ENCODE measurements around the gene KYNU. TPM values are rescaled to one million over a fixed set of nuclear protein-coding genes. Genes with fewer than 3 reads are reported as not detected.
"Not testable (repeated sequence)": the region's sequence is repeated elsewhere in the genome, so short reads cannot be mapped to it uniquely, and the experiment has no call there.

Gene KYNU
- total and polyA plus RNA-seq, 3 experiments from 2014 or later = 0.20 TPM; not detected in 2

DNA sequence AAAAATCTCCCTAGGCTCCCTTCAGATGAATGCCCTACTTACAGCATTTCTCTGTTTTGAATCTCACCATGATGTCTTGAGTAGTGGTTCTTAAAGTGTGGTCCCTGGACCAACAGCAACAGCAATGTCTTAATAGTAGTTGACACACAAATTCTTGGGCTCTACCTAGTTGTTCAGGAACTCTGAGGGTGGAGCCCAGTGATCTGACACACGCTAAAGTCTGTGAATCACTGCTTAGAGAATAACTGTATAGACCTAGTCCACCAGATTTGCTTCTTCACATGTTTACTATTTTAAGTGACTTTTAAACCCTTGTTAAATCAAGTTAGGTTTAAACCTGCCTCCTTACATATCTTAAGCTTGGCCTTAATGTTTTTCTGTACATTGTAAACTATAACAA, 204.2 kb downstream of the KYNU start:
- Mint-ChIP-seq H3K4me1 (peaks cover 17 to 29% (median 24%) of the 10 kb centered on the region in 3 donors), H3K36me3 (peaks cover 0 to 3% (median 0%) of the 10 kb centered on the region in 3 donors), H3K27ac (no peak overlapping the region), H3K4me3 (no peak overlapping the region), H3K9me3 (no peaks in the 10 kb centered on the region), H3K27me3 (no peaks in the 10 kb centered on the region)
- Histone ChIP-seq H3K9me3 (ENCODE audit: low read length) (no peaks in the 10 kb centered on the region), H3K27ac (ENCODE audit: low read depth, low read length) (no peak overlapping the region), H3K27me3 (ENCODE audit: insufficient read depth, low read length, poor library complexity, severe bottlenecking) (no peaks in the 10 kb centered on the region), H3K36me3 (ENCODE audit: insufficient read depth, low read length) (no peaks in the 10 kb centered on the region), H3K4me3 (ENCODE audit: low read length) (no peak overlapping the region), H3K4me1 (ENCODE audit: insufficient read depth, low read length) (peaks cover 6% of the 10 kb centered on the region)
- DNase-seq = no peak
- CTCF ChIA-PET = interaction anchor here (1.6 kb wide), 1 partner anchor 141 kb away, joined by 4 read pairs; no protein-coding TSS in a partner anchor
- POLR2A ChIA-PET = no interaction called here

DNA sequence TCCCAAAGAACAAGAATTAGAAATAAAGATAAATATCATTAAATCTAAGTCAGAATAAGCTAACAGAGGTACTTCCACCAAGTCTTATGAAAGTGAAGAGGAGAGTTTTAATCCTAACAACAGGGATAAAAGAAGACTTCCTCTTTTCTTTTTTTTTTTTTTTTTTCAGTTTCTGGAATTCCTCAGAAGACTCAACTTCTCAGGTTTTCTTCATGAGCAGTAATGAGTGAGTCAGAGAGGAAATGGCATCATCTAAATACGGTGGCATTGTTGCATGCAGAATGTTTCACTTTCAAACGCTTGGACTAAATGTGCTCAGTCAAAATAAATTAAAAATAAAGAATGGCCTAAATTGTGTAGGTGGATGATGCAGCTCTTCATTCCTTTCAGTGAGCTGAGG, 206.2 kb downstream of the KYNU start:
- Histone ChIP-seq H3K27me3 (ENCODE audit: insufficient read depth, low read length, poor library complexity, severe bottlenecking) (no peaks in the 10 kb centered on the region), H3K4me1 (ENCODE audit: insufficient read depth, low read length) (peaks cover 6% of the 10 kb centered on the region), H3K4me3 (ENCODE audit: low read length) (no peak overlapping the region), H3K27ac (ENCODE audit: low read depth, low read length) (no peak overlapping the region), H3K36me3 (ENCODE audit: insufficient read depth, low read length) (no peaks in the 10 kb centered on the region), H3K9me3 (ENCODE audit: low read length) (no peaks in the 10 kb centered on the region)
- Mint-ChIP-seq H3K9me3 (no peaks in the 10 kb centered on the region), H3K36me3 (peaks cover 0 to 3% (median 0%) of the 10 kb centered on the region in 3 donors), H3K4me1 (peaks cover 17 to 33% (median 24%) of the 10 kb centered on the region in 3 donors), H3K27ac (peak overlapping the region in 3 of 8 donors; percentile 20 to 57 (median 32)), H3K4me3 (peak overlapping the region in 5 of 7 donors; percentile 6 to 67 (median 51)), H3K27me3 (no peaks in the 10 kb centered on the region)
- CTCF ChIA-PET = interaction anchor here (0.7 kb wide), 1 partner anchor 170 kb away, joined by 3 read pairs; no protein-coding TSS in a partner anchor
- POLR2A ChIA-PET = interaction anchor here (0.6 kb wide), 1 partner anchor 9 kb away, joined by 3 read pairs; no protein-coding TSS in a partner anchor
- no peak for DNase-seq

DNA sequence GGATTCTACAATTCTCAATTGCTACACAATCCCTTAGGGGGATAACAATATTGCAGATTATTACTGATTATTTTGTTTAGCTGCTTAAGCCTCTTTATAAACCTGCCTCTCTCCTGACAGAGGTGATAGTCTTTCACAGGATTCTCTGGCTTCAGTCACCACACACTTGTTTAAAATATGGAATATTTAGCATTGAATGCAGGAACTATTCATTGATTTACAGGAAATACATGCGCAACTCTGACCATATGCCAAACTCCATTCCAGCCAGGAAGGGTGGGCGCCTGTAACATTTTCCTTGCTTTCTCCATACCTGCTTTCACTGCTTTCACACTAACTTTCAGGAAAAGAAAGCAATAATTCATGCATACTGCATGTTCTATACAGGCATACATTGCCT, 207.0 kb downstream of the KYNU start:
- Histone ChIP-seq H3K4me3 (ENCODE audit: low read length) (no peak overlapping the region), H3K4me1 (ENCODE audit: insufficient read depth, low read length) (peaks cover 6% of the 10 kb centered on the region), H3K27me3 (ENCODE audit: insufficient read depth, low read length, poor library complexity, severe bottlenecking) (no peaks in the 10 kb centered on the region), H3K27ac (ENCODE audit: low read depth, low read length) (no peak overlapping the region), H3K36me3 (ENCODE audit: insufficient read depth, low read length) (no peaks in the 10 kb centered on the region), H3K9me3 (ENCODE audit: low read length) (no peaks in the 10 kb centered on the region)
- Mint-ChIP-seq H3K4me1 (peaks cover 17 to 33% (median 24%) of the 10 kb centered on the region in 3 donors), H3K4me3 (peak overlapping the region in 3 of 7 donors; percentile 14 to 65 (median 23)), H3K27me3 (no peaks in the 10 kb centered on the region), H3K27ac (peak overlapping the region in 1 of 8 donors; percentile 32), H3K9me3 (no peaks in the 10 kb centered on the region), H3K36me3 (peaks cover 0 to 3% (median 0%) of the 10 kb centered on the region in 3 donors)
- CTCF ChIA-PET = interaction anchor here (1.5 kb wide), 1 partner anchor 26 kb away, joined by 3 read pairs; no protein-coding TSS in a partner anchor
- no peak for DNase-seq
- POLR2A ChIA-PET = interaction anchor here (0.6 kb wide), 1 partner anchor 8 kb away, joined by 3 read pairs; no protein-coding TSS in a partner anchor

DNA sequence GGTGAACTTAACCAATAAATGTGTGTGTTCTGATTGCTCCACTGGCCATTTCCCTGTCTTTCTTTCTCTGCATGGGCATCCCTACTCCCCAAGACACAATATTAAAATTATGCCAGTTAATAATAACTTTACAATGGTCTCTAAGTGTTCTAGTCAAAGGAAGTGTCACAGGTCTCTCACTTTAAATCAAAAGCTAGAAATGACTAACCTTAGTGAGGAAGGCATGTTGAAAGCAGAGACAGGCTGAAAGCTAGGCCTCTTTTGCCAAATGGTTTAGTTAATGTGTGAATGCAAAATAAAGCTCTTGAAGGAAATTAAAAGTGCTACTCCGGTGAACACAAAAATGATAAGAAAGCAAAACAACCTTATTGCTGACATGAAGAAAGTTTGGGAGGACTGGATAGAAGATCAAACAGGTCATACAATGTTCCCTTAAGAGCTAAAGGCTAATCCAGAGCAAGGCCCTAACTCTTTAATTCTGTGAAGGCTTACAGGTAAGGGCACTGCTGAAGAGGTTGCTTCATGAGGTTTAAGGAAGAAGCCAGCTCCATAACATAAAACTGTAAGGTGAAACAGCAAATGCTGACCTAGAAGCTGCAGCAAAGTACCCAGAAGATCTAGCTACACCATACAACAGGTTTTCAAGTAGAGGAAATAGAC, 207.8 kb downstream of the KYNU start:
- DNase-seq = no peak
- peak overlapping the region in 1 of 7 donors; percentile 3 for H3K4me3 Mint-ChIP-seq
- H3K36me3 Mint-ChIP-seq = peaks cover 0 to 3% (median 0%) of the 10 kb centered on the region in 3 donors
- Histone ChIP-seq H3K4me1 (ENCODE audit: insufficient read depth, low read length) (peaks cover 6% of the 10 kb centered on the region), H3K9me3 (ENCODE audit: low read length) (no peaks in the 10 kb centered on the region), H3K27me3 (ENCODE audit: insufficient read depth, low read length, poor library complexity, severe bottlenecking) (no peaks in the 10 kb centered on the region), H3K27ac (ENCODE audit: low read depth, low read length) (no peak overlapping the region), H3K4me3 (ENCODE audit: low read length) (no peak overlapping the region), H3K36me3 (ENCODE audit: insufficient read depth, low read length) (no peaks in the 10 kb centered on the region)
- H3K27me3 Mint-ChIP-seq = no peaks in the 10 kb centered on the region
- peaks cover 17 to 33% (median 24%) of the 10 kb centered on the region in 3 donors for H3K4me1 Mint-ChIP-seq
- no peaks in the 10 kb centered on the region for H3K9me3 Mint-ChIP-seq
- peak overlapping the region in 5 of 8 donors; percentile 1 to 84 (median 19) for H3K27ac Mint-ChIP-seq
- CTCF ChIA-PET = interaction anchor here (0.6 to 1.5 kb wide), 4 partner anchors 8 to 370 kb away, joined by 3 read pairs; no protein-coding TSS in a partner anchor
- POLR2A ChIA-PET = no interaction called here

DNA sequence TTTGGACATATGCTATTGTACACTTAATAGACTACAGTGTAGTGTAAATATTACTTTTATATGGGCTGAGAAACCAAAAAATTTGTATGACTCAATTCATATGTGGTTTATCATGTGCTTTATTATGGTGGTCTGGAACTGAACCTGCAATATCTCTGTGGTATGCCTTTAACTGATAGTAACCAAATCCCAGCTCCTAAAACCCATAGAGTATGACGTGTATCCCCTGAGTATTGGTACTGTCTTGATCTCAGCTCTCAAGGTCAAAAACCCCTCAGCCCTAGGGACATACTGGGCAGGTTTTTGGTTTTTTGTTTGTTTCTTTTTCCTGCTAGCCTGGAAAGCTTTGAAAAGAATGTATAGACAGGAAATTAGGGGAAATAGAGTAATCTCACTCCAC, 209.6 kb downstream of the KYNU start:
- ChIA-PET CTCF (no interaction called here), POLR2A (no interaction called here)
- no peak overlapping the region for H3K4me3 ChIP-seq (ENCODE audit: low read length)
- peaks cover 6% of the 10 kb centered on the region for H3K4me1 ChIP-seq (ENCODE audit: insufficient read depth, low read length)
- Mint-ChIP-seq H3K4me3 (no peak overlapping the region), H3K36me3 (peaks cover 0 to 3% (median 0%) of the 10 kb centered on the region in 3 donors), H3K27me3 (no peaks in the 10 kb centered on the region), H3K4me1 (peaks cover 17 to 33% (median 24%) of the 10 kb centered on the region in 3 donors), H3K9me3 (no peaks in the 10 kb centered on the region), H3K27ac (no peak overlapping the region)
- H3K36me3 ChIP-seq (ENCODE audit: insufficient read depth, low read length) = no peaks in the 10 kb centered on the region
- no peak overlapping the region for H3K27ac ChIP-seq (ENCODE audit: low read depth, low read length)
- H3K27me3 ChIP-seq (ENCODE audit: insufficient read depth, low read length, poor library complexity, severe bottlenecking) = no peaks in the 10 kb centered on the region
- no peak for DNase-seq
- no peaks in the 10 kb centered on the region for H3K9me3 ChIP-seq (ENCODE audit: low read length)

DNA sequence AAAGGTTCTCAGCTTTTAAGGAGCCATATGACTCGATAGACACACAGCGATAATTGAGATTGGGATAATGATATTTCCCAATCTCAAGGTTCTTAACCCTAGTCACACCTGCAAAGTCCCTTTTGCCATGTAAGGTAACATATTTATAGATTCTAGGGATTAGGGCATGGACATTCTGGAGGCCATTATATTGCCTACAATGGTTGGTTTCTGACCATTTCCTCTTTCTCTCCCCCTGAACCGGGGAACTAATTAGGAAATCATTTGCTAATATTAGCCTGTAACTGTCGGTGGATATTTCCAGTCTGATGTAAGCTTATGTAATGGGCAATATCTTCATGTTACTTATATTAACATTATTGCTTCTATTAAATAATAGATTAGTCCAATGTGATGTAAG, 210.9 kb downstream of the KYNU start:
- Mint-ChIP-seq H3K4me3 (no peak overlapping the region), H3K27me3 (no peaks in the 10 kb centered on the region), H3K4me1 (peaks cover 17 to 33% (median 24%) of the 10 kb centered on the region in 3 donors), H3K36me3 (peaks cover 0 to 3% (median 0%) of the 10 kb centered on the region in 3 donors), H3K9me3 (no peaks in the 10 kb centered on the region), H3K27ac (no peak overlapping the region)
- DNase-seq = no peak
- Histone ChIP-seq H3K27me3 (ENCODE audit: insufficient read depth, low read length, poor library complexity, severe bottlenecking) (no peaks in the 10 kb centered on the region), H3K4me3 (ENCODE audit: low read length) (no peak overlapping the region), H3K36me3 (ENCODE audit: insufficient read depth, low read length) (no peaks in the 10 kb centered on the region), H3K4me1 (ENCODE audit: insufficient read depth, low read length) (peaks cover 6% of the 10 kb centered on the region), H3K27ac (ENCODE audit: low read depth, low read length) (no peak overlapping the region), H3K9me3 (ENCODE audit: low read length) (no peaks in the 10 kb centered on the region)
- ChIA-PET CTCF (no interaction called here), POLR2A (no interaction called here)

DNA sequence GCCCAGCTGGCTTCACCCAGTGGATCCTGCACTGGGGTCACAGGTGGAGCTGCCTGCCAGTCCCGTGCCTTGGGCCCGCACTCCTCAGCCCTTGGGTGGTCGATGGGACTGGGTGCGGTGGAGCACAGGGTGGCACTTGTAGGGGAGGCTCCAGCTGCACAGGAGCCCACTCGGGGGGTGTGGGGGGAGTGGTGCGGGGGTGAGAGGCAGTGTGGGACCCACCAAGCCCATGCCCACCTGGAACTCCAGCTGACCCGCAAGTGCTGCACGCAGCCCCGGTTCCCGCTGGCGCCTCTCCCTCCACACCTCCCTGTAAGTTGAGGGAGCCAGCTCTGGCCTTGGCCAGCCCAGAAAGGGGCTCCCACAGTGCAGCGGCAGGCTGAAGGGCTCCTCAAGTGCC, 212.1 kb downstream of the KYNU start:
- POLR2A ChIA-PET = not testable (repeated sequence)

More for the DNA sequence above, 212.1 kb downstream of the KYNU start:
- H3K9me3 ChIP-seq (ENCODE audit: low read length); CTCF ChIA-PET; H3K27me3 ChIP-seq (ENCODE audit: insufficient read depth, low read length, poor library complexity, severe bottlenecking); H3K9me3 Mint-ChIP-seq; H3K27me3 Mint-ChIP-seq; H3K4me1 ChIP-seq (ENCODE audit: insufficient read depth, low read length); H3K36me3 ChIP-seq (ENCODE audit: insufficient read depth, low read length); DNase-seq; H3K36me3 Mint-ChIP-seq; H3K27ac ChIP-seq (ENCODE audit: low read depth, low read length); H3K4me3 Mint-ChIP-seq; H3K4me3 ChIP-seq (ENCODE audit: low read length); H3K27ac Mint-ChIP-seq: not testable (repeated sequence)
- peaks cover 10 to 22% (median 15%) of the 10 kb centered on the region in 3 donors for H3K4me1 Mint-ChIP-seq
